Astrocyte (in vitro differentiated cells and primary cell): ENCODE results near the gene FJX1. TPM values are rescaled to one million over a fixed set of nuclear protein-coding genes. Genes with fewer than 3 reads are reported as not detected.

ENCODE experiments used
- DNase-seq: peaks from one replicate; pipeline ENCODE4 v3.0.0-alpha.2; 2010; ENCODE audit warnings: low read depth
- FAIRE-seq: peaks from 2 replicates; lab custom pipeline; 2011; peaks lifted over from hg19 to GRCh38; lab: Jason Lieb, UNC
- H2AFZ ChIP-seq: 2 replicates; pipeline ENCODE4 v1.6.0; 2012; ENCODE audit warnings: low read depth, low read length, inconsistent platforms
- H3K27ac ChIP-seq: 2 replicates; pipeline ENCODE4 v1.5.1; 2011; ENCODE audit warnings: low read depth, low read length, inconsistent platforms
- H3K27me3 ChIP-seq: 2 replicates; pipeline ENCODE4 v1.6.0; 2011; ENCODE audit warnings: low read length, inconsistent platforms; ENCODE audit not compliant: insufficient read depth
- H3K36me3 ChIP-seq: 2 replicates; pipeline ENCODE4 v1.5.1; 2011; ENCODE audit warnings: low read length, inconsistent platforms; ENCODE audit not compliant: insufficient read depth
- H3K4me1 ChIP-seq: 2 replicates; pipeline ENCODE4 v1.5.1; 2011; ENCODE audit warnings: low read length, inconsistent platforms; ENCODE audit not compliant: insufficient read depth
- H3K4me2 ChIP-seq: 2 replicates; pipeline ENCODE4 v1.6.0; 2012; ENCODE audit warnings: low read length, inconsistent platforms
- H3K4me3 ChIP-seq: 2 replicates; pipeline ENCODE4 v1.5.1; 2011; ENCODE audit warnings: low read depth, mild to moderate bottlenecking, low read length, inconsistent platforms; ENCODE audit not compliant: insufficient read depth
- H3K79me2 ChIP-seq: 2 replicates; pipeline ENCODE4 v1.6.0; 2012; ENCODE audit warnings: mild to moderate bottlenecking, low read length, inconsistent platforms; ENCODE audit not compliant: insufficient read depth
- H3K9ac ChIP-seq: 2 replicates; pipeline ENCODE4 v1.6.0; 2012; ENCODE audit warnings: mild to moderate bottlenecking, low read length, inconsistent platforms
- H3K9me3 ChIP-seq: 2 replicates; pipeline ENCODE4 v1.5.1; 2012; ENCODE audit warnings: low read depth, mild to moderate bottlenecking, low read length, inconsistent platforms; ENCODE audit not compliant: insufficient read depth
- H4K20me1 ChIP-seq: 2 replicates; pipeline ENCODE4 v1.6.0; 2012; ENCODE audit warnings: low read length, inconsistent platforms; ENCODE audit not compliant: insufficient read depth
- H3K27ac Mint-ChIP-seq: one replicate; pipeline ENCODE4 v1.8.0; 2021; ENCODE audit warnings: mild to moderate bottlenecking, mixed read lengths; ENCODE audit not compliant: unreplicated experiment
- H3K27me3 Mint-ChIP-seq: one replicate; pipeline ENCODE4 v1.8.0; 2021; ENCODE audit warnings: low read depth, mixed read lengths; ENCODE audit not compliant: unreplicated experiment
- H3K36me3 Mint-ChIP-seq: one replicate; pipeline ENCODE4 v1.8.0; 2021; ENCODE audit warnings: low read depth, mixed read lengths; ENCODE audit not compliant: unreplicated experiment
- H3K4me1 Mint-ChIP-seq: one replicate; pipeline ENCODE4 v1.8.0; 2021; ENCODE audit warnings: low read depth, mixed read lengths; ENCODE audit not compliant: unreplicated experiment
- H3K4me3 Mint-ChIP-seq: one replicate; pipeline ENCODE4 v1.8.0; 2021; ENCODE audit warnings: mild to moderate bottlenecking, moderate library complexity, mixed read lengths; ENCODE audit not compliant: unreplicated experiment
- H3K9me3 Mint-ChIP-seq: one replicate; pipeline ENCODE4 v1.8.0; 2021; ENCODE audit warnings: mild to moderate bottlenecking, mixed read lengths; ENCODE audit not compliant: unreplicated experiment
- CTCF ChIP-seq: IDR thresholded peaks from 2 replicates; pipeline ENCODE4 v1.5.1; 2011; ENCODE audit warnings: low read depth, mild to moderate bottlenecking, inconsistent platforms, low read length, moderate library complexity; ENCODE audit not compliant: insufficient read depth
- EZH2 ChIP-seq: IDR thresholded peaks from 2 replicates; pipeline ENCODE4 v1.6.1; 2012; ENCODE audit warnings: mild to moderate bottlenecking, low read length, inconsistent platforms; ENCODE audit not compliant: insufficient read depth
- total RNA-seq: library from RNA; stranded (reverse); gene quantifications from 2 replicates; pipeline ENCODE4 v1.2.1, GENCODE V29; 2021

FJX1 gene
- total RNA-seq, 1 donor from 2014 or later, result 47.9 TPM

- H3K4me1 ChIP-seq, result peaks cover 10% of the 10 kb centered on the region
- H3K4me2 ChIP-seq, result no peak overlapping the region
- H3K9me3 ChIP-seq, result peaks cover 3% of the 10 kb centered on the region
- Mint-ChIP-seq H3K9me3 (peaks cover 8% of the 10 kb centered on the region), H3K27me3 (no peaks in the 10 kb centered on the region), H3K36me3 (no peaks in the 10 kb centered on the region), H3K4me1 (peaks cover 10% of the 10 kb centered on the region), H3K27ac (no peak overlapping the region), H3K4me3 (no peak overlapping the region)
- H4K20me1 ChIP-seq, result no peaks in the 10 kb centered on the region
- H3K36me3 ChIP-seq, result no peaks in the 10 kb centered on the region
- H2AFZ ChIP-seq, result no peak overlapping the region
- no peaks in the 10 kb centered on the region for H3K27me3 ChIP-seq
- TF ChIP-seq EZH2, result no peak
- TF ChIP-seq CTCF, result no peak
- no peak for DNase-seq
- no peak overlapping the region for H3K4me3 ChIP-seq
- no peak overlapping the region for H3K27ac ChIP-seq
- H3K9ac ChIP-seq, result no peak overlapping the region
- peaks cover 6% of the 10 kb centered on the region for H3K79me2 ChIP-seq
- FAIRE-seq, result no peak
Observed at GRCh38 chr11:35658020-35658948, 40.0 kb downstream of the FJX1 start.

- Histone ChIP-seq H3K4me1 (peaks cover 20% of the 10 kb centered on the region), H3K27me3 (no peaks in the 10 kb centered on the region), H2AFZ (peak overlapping the region; percentile 22), H3K79me2 (peaks cover 38% of the 10 kb centered on the region), H3K27ac (no peak overlapping the region), H3K4me3 (peak overlapping the region; percentile 78), H3K36me3 (no peaks in the 10 kb centered on the region), H3K9me3 (peaks cover 11% of the 10 kb centered on the region), H3K4me2 (peak overlapping the region; percentile 96), H4K20me1 (no peaks in the 10 kb centered on the region), H3K9ac (peak overlapping the region; percentile 86)
- Mint-ChIP-seq H3K4me1 (peaks cover 23% of the 10 kb centered on the region), H3K36me3 (peaks cover 12% of the 10 kb centered on the region), H3K27me3 (no peaks in the 10 kb centered on the region), H3K9me3 (peaks cover 24% of the 10 kb centered on the region), H3K27ac (no peak overlapping the region), H3K4me3 (peak overlapping the region; percentile 88)
- DNase-seq, result no peak
- TF ChIP-seq CTCF (no peak), EZH2 (no peak)
- no peak for FAIRE-seq
Observed at GRCh38 chr11:35661534-35661933, 43.3 kb downstream of the FJX1 start.
